ENCODE measurements around the gene RIC8B.

The RIC8B gene

GRCh38 chr12:106801830-106802533 is 27.5 kb downstream of the RIC8B start:
- no peak for DNase-seq (ENCODE audit: low read depth)

- no peak for DNase-seq (ENCODE audit: low read depth)
Measured at GRCh38 chr12:106804668-106805067, 30.2 kb downstream of the RIC8B start.

- DNase-seq (ENCODE audit: low read depth): no peak
Measured at GRCh38 chr12:106814714-106815113, 40.2 kb downstream of the RIC8B start.

GRCh38 chr12:106815741-106816140 is 41.3 kb downstream of the RIC8B start:
- no peak for DNase-seq (ENCODE audit: low read depth)

- no peak for DNase-seq (ENCODE audit: low read depth)
Measured at GRCh38 chr12:106816231-106816630, 41.7 kb downstream of the RIC8B start.

GRCh38 chr12:106819991-106820390 is 45.5 kb downstream of the RIC8B start:
- no peak for DNase-seq (ENCODE audit: low read depth)

- no peak for DNase-seq (ENCODE audit: low read depth)
Measured at GRCh38 chr12:106831699-106832098, 57.2 kb downstream of the RIC8B start.

GRCh38 chr12:106837782-106838181 is 63.3 kb downstream of the RIC8B start:
- DNase-seq (ENCODE audit: low read depth): no peak

GRCh38 chr12:106839333-106839732 is 64.9 kb downstream of the RIC8B start:
- no peak for DNase-seq (ENCODE audit: low read depth)

- DNase-seq (ENCODE audit: low read depth): no peak
Measured at GRCh38 chr12:106840243-106840642, 65.8 kb downstream of the RIC8B start.

- DNase-seq (ENCODE audit: low read depth): no peak
Measured at GRCh38 chr12:106841510-106842302, 67.2 kb downstream of the RIC8B start.

GRCh38 chr12:106845902-106846301 is 71.4 kb downstream of the RIC8B start:
- DNase-seq (ENCODE audit: low read depth): no peak

- no peak for DNase-seq (ENCODE audit: low read depth)
Measured at GRCh38 chr12:106847861-106848260, 73.4 kb downstream of the RIC8B start.

- no peak for DNase-seq (ENCODE audit: low read depth)
Measured at GRCh38 chr12:106851306-106851705, 76.8 kb downstream of the RIC8B start.

- no peak for DNase-seq (ENCODE audit: low read depth)
Measured at GRCh38 chr12:106854723-106855122, 80.2 kb downstream of the RIC8B start.

GRCh38 chr12:106855221-106855758 is 80.8 kb downstream of the RIC8B start:
- no peak for DNase-seq (ENCODE audit: low read depth)

GRCh38 chr12:106861984-106862916 is 87.8 kb downstream of the RIC8B start:
- no peak for DNase-seq (ENCODE audit: low read depth)

- DNase-seq (ENCODE audit: low read depth): no peak
Measured at GRCh38 chr12:106863189-106863588, 88.7 kb downstream of the RIC8B start.

- DNase-seq (ENCODE audit: low read depth): no peak
Measured at GRCh38 chr12:106865683-106866082, 91.2 kb downstream of the RIC8B start.

- no peak for DNase-seq (ENCODE audit: low read depth)
Measured at GRCh38 chr12:106866426-106867080, 92.1 kb downstream of the RIC8B start.

GRCh38 chr12:106867651-106868050 is 93.2 kb downstream of the RIC8B start:
- DNase-seq (ENCODE audit: low read depth): no peak

Data from activated T-cell treated with anti-CD3 and anti-CD28 coated beads for 24 hours (primary cell).